ENCODE data around the gene PTPN20. TPM values are rescaled to one million over a fixed set of nuclear protein-coding genes. Genes with fewer than 3 reads are reported as not detected.

Gene PTPN20
- polyA plus RNA-seq, 2 of the 4 experiments (the other 2 are of a cell fraction): 5.3 to 8.1 TPM

- FAIRE-seq (no peak), ATAC-seq (no peak), DNase-seq (ENCODE audit: low read depth in 1 of 2, low spot score in 1 of 2) (no peak)
- no peaks in the 10 kb centered on the region for H3K9me3 ChIP-seq
- CTCF ChIA-PET: interaction anchor here (6.8 to 11.8 kb wide), 2 partner anchors 19 to 268 kb away, joined by 59 to 213 read pairs; no protein-coding TSS in a partner anchor
- H3K27ac ChIP-seq: no peak overlapping the region
- H3K4me3 ChIP-seq: no peak overlapping the region
- WGBS (ENCODE audit: missing lambda C conversion rate): 51% methylated on average over 14 of the region's 15 CpGs
- H3K4me1 ChIP-seq: no peaks in the 10 kb centered on the region
- no peak overlapping the region for H3K4me2 ChIP-seq
- POLR2A ChIA-PET: no interaction called here
- TF ChIP-seq TP53 (CRISPR knock-in tag; IDR thresholded peaks at IDR 0.05) (no peak), CEBPB (IDR thresholded peaks at IDR 0.05) (no peak), SMC3 (IDR thresholded peaks at IDR 0.05) (no peak), POLR2A (IDR thresholded peaks at IDR 0.05; ENCODE audit: low read length) (no peak), TFCP2L1 (CRISPR knock-in tag; IDR thresholded peaks at IDR 0.05) (no peak)
- TF ChIP-seq, protein P1, sequence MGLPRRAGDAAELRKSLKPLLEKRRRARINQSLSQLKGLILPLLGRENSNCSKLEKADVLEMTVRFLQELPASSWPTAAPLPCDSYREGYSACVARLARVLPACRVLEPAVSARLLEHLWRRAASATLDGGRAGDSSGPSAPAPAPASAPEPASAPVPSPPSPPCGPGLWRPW (IDR thresholded peaks at IDR 0.05): no peak
These were observed 132.8 kb downstream of the PTPN20 start for GRCh38 chr10:47043928-47044538.

DNA sequence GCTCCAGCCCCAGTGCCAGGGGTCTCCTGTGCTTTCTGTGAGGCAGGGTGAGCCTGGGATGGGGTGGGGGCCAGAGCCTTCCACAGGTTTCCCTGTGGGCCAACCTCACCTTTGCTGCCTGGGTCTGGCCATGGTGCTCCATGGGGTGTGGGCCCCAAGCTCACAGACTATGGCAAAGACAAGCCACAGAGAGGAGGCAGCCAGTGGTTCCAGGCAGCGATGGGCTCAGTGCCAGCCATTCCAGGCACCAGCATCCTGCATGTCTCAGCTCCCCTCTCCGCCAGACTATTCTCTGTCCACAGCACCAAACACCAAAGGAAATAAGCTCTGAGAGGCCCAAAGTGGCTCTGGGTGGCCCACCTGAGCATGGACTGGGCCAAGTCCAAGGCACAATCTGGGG lies 133.5 kb downstream of the PTPN20 start:
- Histone ChIP-seq H3K4me3 (no peak overlapping the region), H3K27ac (no peak overlapping the region), H3K4me1 (no peaks in the 10 kb centered on the region), H3K4me2 (no peak overlapping the region), H3K9me3 (no peaks in the 10 kb centered on the region)
- WGBS (ENCODE audit: missing lambda C conversion rate): 83% methylated on average over 2 of the region's 2 CpGs
- FAIRE-seq: no peak
- no peak for TF ChIP-seq SMC3 (IDR thresholded peaks at IDR 0.05)
- TF ChIP-seq JUN (IDR thresholded peaks at IDR 0.05): no peak
- TF ChIP-seq, protein P1 (IDR thresholded peaks at IDR 0.05): no peak
- TF ChIP-seq, protein P2, sequence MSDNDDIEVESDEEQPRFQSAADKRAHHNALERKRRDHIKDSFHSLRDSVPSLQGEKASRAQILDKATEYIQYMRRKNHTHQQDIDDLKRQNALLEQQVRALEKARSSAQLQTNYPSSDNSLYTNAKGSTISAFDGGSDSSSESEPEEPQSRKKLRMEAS (IDR thresholded peaks at IDR 0.05): no peak
- no peak for TF ChIP-seq JUNB (IDR thresholded peaks at IDR 0.05)
- ChIA-PET POLR2A (no interaction called here), CTCF (interaction anchor here (1.4 to 11.8 kb wide), 4 partner anchors 19 to 279 kb away, joined by 3 to 213 read pairs (median 32); no protein-coding TSS in a partner anchor)
- ATAC-seq: no peak
- DNase-seq (ENCODE audit: low read depth in 1 of 2, low spot score in 1 of 2): no peak

DNA sequence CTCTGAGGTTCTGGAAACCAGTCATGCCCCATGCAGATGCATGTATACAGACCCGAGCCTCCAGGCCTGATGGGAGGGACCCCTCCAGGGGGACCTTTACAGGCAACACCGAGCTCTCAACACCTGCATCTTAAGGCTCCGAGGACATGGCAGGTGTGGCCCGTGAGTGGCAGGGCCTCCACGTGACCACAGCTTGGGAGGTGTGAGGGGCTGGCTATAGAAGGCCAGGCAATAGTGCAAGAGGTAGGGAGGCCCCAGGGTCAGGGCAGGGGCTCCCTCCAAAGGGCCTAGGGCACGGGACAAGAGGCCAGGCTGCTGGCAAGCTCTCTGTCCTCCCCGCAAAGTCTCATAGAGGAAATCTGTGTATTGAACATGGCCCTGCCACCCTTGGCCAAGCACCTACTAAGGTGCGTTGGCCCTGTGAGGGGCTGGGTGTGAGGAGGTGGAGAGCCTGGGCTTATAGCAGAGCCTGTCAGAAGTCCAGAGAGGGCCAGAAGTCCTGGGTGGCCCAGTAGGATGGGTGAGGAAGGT lies 134.2 kb downstream of the PTPN20 start:
- no peaks in the 10 kb centered on the region for H3K9me3 ChIP-seq
- ATAC-seq (no peak), DNase-seq (ENCODE audit: low read depth in 1 of 2, low spot score in 1 of 2) (no peak), FAIRE-seq (no peak)
- H3K27ac ChIP-seq: no peak overlapping the region
- TF ChIP-seq CTCF (IDR thresholded peaks at IDR 0.05): no peak
- no peaks in the 10 kb centered on the region for H3K4me1 ChIP-seq
- no peak overlapping the region for H3K4me2 ChIP-seq
- H3K4me3 ChIP-seq: no peak overlapping the region
- ChIA-PET CTCF (interaction anchor here (1.4 to 11.8 kb wide), 6 partner anchors 10 to 278 kb away, joined by 3 to 213 read pairs (median 32); no protein-coding TSS in a partner anchor), POLR2A (no interaction called here)
- 72% methylated on average over 7 of the region's 8 CpGs for WGBS (ENCODE audit: missing lambda C conversion rate)

DNA sequence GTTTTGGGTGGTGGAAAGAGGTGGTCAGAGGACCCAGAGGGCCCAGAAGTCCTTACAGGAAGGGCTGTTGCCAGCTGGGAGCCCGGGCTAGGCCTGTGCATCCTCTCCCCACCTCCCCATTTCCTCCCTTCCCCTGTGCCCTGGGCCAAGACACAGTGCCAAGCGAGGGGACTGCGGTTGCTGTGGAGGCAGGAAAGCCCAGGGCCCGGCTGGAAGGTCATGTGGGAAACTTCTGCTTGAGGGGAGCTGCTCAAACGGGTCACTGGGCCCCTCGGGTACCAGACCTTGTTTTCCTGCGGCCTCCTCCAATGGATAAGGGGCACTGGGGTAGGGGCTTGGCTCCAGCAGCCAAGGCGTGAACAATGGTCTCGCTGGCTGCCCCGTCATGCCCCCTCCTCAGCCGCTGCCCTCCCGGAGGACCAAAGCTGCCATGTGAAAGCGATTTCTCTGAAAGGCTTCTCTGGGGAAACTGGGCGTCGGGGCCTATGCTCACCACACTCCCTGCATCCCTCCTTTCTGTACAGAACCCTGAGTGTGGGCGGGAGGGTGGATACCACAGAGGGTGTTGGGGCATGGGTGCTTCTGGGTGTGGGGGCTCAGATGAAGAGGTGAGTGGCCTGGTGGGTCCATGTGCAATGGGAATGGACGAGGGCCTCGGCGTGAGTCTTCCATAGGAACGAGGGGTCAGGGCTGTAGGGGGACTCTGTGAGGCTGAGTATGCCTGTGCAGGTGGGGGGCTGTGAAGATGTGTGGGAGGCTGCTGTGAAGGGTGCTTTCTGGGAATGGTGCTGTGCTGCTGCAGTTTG lies 135.3 kb downstream of the PTPN20 start:
- DNase-seq (ENCODE audit: low read depth in 1 of 2, low spot score in 1 of 2) (no peak), FAIRE-seq (no peak), ATAC-seq (no peak)
- H3K27ac ChIP-seq: no peak overlapping the region
- no peaks in the 10 kb centered on the region for H3K4me1 ChIP-seq
- POLR2A ChIA-PET: no interaction called here
- H3K4me3 ChIP-seq: no peak overlapping the region
- 65% methylated on average over 15 of the region's 20 CpGs for WGBS (ENCODE audit: missing lambda C conversion rate)
- CTCF ChIA-PET: interaction anchor here (0.8 to 11.8 kb wide), 12 partner anchors 9 to 294 kb away, joined by 3 to 213 read pairs (median 5); no protein-coding TSS in a partner anchor
- no peaks in the 10 kb centered on the region for H3K9me3 ChIP-seq
- no peak overlapping the region for H3K4me2 ChIP-seq
- TF ChIP-seq JUN (IDR thresholded peaks at IDR 0.05) (no peak), HEYL (CRISPR knock-in tag; IDR thresholded peaks at IDR 0.05) (no peak), SMC3 (IDR thresholded peaks at IDR 0.05) (no peak), RARB (CRISPR knock-in tag; IDR thresholded peaks at IDR 0.05) (no peak), RFX5 (IDR thresholded peaks at IDR 0.05) (no peak), GATA3 (IDR thresholded peaks at IDR 0.05; ENCODE audit: borderline replicate concordance) (no peak), ZNF302 (CRISPR knock-in tag; IDR thresholded peaks at IDR 0.05) (no peak), FOSB (CRISPR knock-in tag; IDR thresholded peaks at IDR 0.05) (no peak), SREBF2 (IDR thresholded peaks at IDR 0.05) (no peak)
- TF ChIP-seq, protein P2 (IDR thresholded peaks at IDR 0.05): no peak
